ENCODE results near the gene MYO9B. TPM values are rescaled to one million over a fixed set of nuclear protein-coding genes. Genes with fewer than 3 reads are reported as not detected.
"Not testable (repeated sequence)": the region's sequence is repeated elsewhere in the genome, so short reads cannot be mapped to it uniquely, and the experiment has no call there.

MYO9B gene
- total RNA-seq, 1 donor from 2014 or later = 35.6 TPM

GRCh38 chr19:17135001-17135853 lies 59.6 kb downstream of the MYO9B start:
- intact Hi-C loops (cut with DNase I) = loop anchor here (2.0 to 10.0 kb wide), 2 partner anchors 60 to 110 kb away; partner anchors contain the start of genes HAUS8, MYO9B and NR2F6
- DNase-seq (ENCODE audit: low spot score) = peak; percentile 96

GRCh38 chr19:17136021-17136420 lies 60.4 kb downstream of the MYO9B start:
- DNase-seq (ENCODE audit: low spot score) = no peak
- intact Hi-C loops (cut with DNase I) = loop anchor here (10.0 kb wide), 1 partner anchor 109 kb away; the partner anchor contains the start of gene NR2F6

DNA sequence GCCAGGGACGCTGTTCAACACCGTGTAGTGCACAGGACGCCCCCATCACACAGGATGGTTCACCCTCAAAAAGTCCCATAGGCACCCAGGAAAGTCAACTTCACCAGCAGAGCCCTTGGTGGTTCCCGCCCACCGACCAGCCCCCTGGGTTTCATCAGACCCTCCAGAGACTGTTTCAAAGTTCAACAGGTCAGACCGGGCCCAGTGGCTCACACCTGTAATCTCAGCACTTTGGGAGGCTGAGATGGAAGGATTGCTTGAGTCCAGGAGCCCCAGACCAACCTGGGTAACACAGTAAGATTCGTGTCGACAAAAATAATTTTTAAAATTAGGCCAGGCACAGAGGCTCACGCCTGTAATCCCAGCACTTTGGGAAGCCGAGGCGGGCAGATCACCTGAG lies 61.0 kb downstream of the MYO9B start:
- intact Hi-C loops (cut with DNase I) = loop anchor here (10.0 kb wide), 1 partner anchor 108 kb away; the partner anchor contains the start of gene NR2F6
- DNase-seq (ENCODE audit: low spot score) = no peak

DNA sequence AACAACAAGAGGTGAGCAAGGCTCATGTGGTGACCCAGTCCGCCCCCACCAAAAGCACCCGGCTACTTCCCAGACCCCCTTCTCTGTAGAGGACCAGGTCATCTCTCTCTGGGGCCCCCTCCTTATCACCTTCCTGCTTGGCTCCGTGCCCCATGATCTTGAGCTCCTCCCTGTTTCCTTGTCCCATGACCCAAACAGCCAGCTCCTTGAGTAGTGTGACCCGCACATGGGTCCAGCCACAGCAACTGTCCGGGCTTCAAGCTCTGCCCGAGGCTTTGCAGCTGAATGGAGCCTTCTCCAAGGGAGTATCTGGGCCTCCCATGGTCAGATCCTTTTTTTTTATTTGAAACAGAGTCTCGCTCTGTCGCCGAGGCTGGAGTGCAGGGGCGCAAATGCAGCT lies 61.8 kb downstream of the MYO9B start:
- intact Hi-C loops (cut with DNase I) = loop anchor here (10.0 kb wide), 1 partner anchor 107 kb away; the partner anchor contains the start of gene NR2F6
- no peak for DNase-seq (ENCODE audit: low spot score)

DNA sequence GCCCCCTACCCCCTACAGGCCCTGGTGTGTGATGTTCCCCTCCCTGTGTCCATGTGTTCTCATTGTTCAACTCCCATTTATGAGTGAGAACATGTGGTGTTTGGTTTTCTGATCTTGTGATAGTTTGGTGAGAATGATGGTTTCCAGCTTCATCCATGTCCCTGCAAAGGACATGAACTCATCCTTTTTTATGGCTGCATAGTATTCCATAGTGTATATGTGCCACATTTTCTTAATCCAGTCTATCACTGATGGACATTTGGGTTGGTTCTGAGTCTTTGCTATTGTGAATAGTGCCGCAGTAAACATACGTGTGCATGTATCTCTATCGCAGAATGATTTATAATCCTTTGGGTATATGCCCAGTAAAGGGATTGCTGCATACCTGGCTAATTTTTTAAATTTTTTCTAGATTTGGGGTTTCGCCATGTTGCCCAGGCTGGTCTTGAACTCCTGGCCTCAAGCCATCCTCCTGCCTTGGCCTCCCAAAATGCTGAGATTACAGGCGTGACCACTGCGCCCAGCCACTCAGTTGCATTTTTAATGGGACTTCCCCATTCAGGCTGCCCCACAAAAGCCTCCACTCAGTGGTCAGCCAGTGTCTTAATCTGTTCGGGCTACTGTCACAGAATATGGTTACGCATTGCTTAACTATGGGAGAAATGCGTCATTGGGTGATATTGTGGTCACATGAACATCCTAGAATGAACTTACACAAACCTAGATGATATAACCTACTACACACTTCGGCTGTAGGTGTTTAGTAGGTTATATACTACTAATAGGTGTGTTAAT lies 62.7 kb downstream of the MYO9B start:
- intact Hi-C loops (cut with DNase I) = loop anchor here (10.0 kb wide), 1 partner anchor 107 kb away; the partner anchor contains the start of gene NR2F6
- not testable (repeated sequence) for DNase-seq (ENCODE audit: low spot score)

- DNase-seq (ENCODE audit: low spot score) = no peak
- intact Hi-C loops (cut with DNase I) = loop anchor here (10.0 kb wide), 1 partner anchor 106 kb away; the partner anchor contains the start of gene NR2F6
Measured at GRCh38 chr19:17138937-17139598, 63.5 kb downstream of the MYO9B start.

DNA sequence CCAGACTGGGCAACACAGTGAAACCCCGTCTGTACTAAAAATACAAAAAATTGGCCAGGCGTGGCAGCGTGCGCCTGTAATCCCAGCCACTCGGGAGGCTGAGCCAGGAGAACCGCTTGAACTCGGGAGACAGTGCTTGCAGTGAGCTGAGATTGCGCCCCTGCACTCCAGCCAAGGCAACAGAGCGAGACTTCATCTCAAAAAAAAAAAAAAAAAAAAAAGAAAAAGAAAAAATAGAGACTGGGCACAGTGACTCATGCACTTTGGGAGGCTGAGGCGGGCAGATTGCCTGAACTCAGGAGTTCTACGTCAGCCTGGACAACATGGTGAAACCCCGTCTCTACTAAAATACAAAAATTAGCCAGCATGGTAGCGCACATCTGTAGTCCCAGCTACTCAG lies 69.2 kb downstream of the MYO9B start:
- intact Hi-C loops (cut with DNase I); DNase-seq (ENCODE audit: low spot score): not testable (repeated sequence)

- intact Hi-C loops (cut with DNase I) = no loop called here
- DNase-seq (ENCODE audit: low spot score) = no peak
Measured at GRCh38 chr19:17145546-17146497, 70.2 kb downstream of the MYO9B start.

DNA sequence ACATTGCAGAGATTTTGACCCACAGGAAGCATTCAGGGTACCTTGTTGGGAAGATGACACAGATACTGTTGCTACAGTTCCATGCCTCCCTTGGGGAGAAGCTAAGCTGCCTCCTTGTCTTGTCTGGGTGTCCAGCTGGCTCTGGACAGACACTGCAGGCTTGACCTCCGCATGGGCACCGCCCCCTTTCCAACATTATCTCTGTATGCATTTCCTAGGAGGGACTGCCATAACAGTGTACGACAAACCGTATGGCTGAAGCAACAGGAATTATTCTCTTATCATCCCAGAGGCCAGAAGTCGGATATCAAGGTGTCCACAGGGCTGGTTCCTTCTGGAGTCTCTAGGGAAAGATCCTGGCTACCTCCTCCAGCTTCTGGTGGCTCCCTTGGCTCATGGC lies 72.6 kb downstream of the MYO9B start:
- intact Hi-C loops (cut with DNase I) = no loop called here
- no peak for DNase-seq (ENCODE audit: low spot score)

DNA sequence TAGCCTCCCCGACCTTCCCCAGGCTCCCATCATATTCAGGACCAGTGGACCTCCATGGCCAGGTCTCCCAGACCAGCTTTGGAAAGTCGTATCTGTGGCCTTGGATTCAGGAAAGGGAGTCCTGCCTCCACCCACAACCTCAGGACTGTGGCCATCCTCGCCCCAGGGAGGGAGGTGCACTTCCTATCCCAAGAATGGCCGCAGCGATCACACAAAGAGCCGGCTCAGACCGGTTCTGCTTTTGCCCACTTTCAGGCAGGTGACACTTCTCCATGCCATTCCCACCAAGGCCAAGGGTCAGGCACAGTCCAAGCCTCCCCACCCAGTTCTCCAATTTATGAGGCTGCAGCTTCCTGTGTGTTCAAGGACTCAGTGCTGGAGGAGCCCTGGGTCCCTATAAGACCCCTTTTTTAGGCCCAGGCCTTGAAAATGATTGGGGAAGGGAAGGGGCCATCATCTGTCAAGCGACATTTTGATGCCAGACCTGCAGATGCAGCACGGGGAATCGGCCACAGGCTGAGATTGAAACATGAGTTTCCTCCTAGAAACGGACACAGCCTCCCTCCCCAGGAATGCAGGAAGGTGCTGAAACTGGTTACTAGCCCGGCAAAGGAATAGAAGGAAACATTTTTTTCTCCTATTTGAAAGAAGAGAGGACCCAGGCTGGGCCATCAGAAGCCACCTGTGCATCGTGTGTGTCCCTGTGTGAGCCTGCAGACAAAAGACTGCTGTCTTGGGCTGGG lies 74.0 kb downstream of the MYO9B start:
- intact Hi-C loops (cut with DNase I) = no loop called here
- DNase-seq (ENCODE audit: low spot score) = no peak

- intact Hi-C loops (cut with DNase I) = no loop called here
- DNase-seq (ENCODE audit: low spot score) = no peak
Measured at GRCh38 chr19:17153996-17154395, 78.4 kb downstream of the MYO9B start.

DNA sequence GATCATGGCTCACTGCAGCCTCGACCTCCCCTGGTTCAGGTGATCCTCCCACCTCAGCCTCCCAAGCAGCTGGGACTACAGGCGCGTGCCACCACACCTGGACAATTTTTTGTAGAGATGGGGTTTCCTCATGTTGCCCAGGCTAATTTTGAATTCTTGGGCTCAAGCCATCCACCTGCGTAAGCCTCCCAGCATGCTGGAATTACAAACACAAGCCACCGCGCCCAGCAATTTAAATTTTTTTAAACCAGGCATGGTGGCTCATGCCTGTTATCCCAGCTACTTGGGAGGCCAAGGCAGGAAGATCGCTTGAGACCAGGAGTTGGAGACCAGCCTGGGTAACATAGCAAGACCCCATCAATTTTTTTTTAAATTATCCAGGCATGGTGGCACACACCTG lies 79.7 kb downstream of the MYO9B start:
- intact Hi-C loops (cut with DNase I) = no loop called here
- no peak for DNase-seq (ENCODE audit: low spot score)

DNA sequence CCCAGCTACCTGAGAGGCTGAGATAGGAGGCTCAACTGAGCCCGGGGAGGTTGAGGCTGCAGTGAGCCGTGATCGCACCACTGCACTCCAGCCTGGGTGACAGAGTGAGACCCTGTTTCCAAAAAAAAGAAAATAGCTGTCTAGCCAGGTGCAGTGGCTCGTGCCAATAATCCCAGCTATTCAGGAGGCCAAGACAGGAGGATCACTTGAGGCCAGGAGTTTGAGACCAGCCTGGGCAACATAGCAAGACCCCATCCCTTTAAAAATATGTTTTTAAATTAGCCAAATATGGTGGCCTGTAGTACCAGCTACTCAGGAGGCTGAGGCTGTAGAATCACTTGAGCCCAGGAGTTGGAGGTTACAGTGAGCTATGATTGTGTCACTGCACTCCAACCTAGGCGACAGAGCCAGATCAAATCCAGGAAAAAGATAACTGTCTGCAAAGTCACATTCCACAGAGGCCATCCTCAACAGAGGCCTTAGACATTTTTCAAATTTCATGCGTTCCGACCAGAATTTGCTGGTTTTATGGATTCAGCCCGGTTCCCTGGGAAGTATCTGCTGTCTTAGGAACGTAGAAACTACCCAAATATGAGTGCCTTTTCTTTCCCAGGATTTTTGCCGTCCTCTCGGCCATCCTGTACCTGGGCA lies 80.8 kb downstream of the MYO9B start:
- no peak for DNase-seq (ENCODE audit: low spot score)
- intact Hi-C loops (cut with DNase I) = no loop called here

DNA sequence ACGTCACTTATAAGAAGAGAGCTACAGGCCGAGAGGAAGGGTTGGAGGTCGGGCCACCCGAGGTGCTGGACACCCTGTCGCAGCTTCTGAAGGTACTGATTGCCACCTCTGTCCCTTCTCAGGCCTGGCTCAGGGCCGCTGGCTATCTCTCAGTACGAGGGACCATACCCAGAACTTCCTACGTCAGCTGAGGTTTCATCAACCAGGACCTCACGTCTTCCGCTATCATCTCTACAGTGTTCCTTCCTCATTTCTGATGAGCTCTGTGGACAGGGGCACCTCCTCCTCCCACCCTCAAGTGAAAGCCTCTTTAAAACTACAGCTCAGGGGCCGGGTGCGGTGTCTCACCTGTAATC lies 81.3 kb downstream of the MYO9B start:
- no peak for DNase-seq (ENCODE audit: low spot score)
- intact Hi-C loops (cut with DNase I) = no loop called here

DNA sequence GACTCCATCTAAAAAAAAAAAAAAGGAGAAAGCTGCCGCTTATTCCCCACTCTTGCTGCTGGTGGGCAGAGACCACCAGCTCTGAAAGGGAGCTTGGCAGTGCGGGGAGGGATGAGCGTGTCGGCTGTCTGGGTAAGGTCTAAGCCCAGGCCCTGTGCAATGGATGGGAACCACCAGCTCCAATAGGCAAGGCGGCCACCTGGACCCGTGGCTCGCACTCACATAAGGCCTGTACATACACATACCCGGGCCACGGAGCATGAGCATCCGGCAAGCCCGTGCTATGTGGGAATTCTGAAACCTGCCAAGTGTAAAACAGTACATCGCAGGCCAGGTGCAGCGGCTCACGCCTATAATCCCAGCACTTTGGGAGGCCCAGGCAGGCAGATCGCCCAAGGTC lies 83.0 kb downstream of the MYO9B start:
- DNase-seq (ENCODE audit: low spot score) = no peak
- intact Hi-C loops (cut with DNase I) = no loop called here

DNA sequence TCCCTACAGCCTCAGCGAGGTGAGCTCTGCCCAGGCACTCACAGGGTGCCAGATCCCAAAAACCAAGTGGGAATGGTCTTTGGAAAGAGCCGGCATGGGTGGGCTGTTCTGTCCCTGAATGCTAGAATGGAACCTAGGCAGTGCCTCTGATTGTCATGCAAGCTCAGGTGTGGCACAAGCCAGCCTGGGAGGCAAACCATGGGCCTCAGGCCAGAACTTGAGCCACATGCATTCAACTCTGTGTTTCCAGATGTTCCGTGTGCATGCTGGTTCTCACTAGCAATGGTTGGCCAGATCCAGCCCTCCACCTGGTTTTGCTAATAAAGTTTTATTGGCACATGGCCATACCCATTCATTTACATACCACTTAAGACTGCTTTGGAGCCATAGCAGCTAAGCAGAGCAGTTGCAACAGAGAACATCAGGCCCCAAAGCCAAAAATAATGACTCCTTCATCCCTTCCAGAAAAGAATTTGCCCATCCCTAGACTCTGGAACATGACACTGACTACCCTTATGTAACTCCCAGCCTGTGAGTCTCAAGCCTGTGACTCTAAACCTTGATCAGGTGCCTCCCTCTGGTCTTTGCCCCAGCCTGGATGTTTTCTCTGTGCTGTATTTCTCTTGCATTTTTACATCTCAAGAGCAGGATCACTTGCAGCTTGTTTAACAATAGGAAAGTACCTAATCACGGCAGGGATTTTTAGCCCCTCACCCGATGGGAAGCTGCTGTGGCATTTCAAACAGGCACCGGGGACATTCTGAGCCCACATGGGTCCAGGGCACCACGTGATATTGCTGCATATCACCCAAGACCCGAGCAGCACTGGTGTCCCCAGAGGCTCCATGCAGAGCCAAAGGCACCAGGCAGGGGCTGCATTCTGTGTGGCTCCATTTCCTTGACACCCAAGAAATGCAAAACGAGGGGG lies 84.2 kb downstream of the MYO9B start:
- no peak for DNase-seq (ENCODE audit: low spot score)
- intact Hi-C loops (cut with DNase I) = no loop called here

DNA sequence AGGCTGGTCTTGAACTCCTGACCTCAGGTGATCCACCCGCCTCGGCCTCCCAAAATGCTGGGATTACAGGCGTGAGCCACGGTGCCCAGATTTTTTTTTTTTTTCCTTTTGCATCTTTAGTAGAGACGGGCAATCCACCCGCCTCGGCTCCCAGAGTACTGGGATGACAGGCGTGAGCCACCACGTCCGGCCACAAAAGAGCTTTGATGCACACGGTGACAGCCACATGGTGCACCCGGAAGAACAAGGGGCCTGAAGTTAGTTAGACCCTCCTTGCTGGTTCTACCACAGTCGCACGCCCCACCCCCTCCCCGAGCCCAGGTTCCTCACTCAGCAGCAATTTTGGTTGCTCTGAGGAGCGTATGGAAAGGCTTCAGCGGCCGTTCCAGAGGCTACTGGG lies 85.3 kb downstream of the MYO9B start:
- no peak for DNase-seq (ENCODE audit: low spot score)
- intact Hi-C loops (cut with DNase I) = no loop called here

Measured in cardiac septum (tissue), 1 donor.